Measurements from ENCODE around the gene ATXN7L1. TPM values are rescaled to one million over a fixed set of nuclear protein-coding genes. Genes with fewer than 3 reads are reported as not detected.
A peak's percentile ranks its signal among the peaks of the same experiment; 100 is the strongest.

ATXN7L1 gene
- total and polyA plus RNA-seq, 8 donors: 2.3 to 9.3 (median 5.0) TPM

- Histone ChIP-seq H3K4me1 (no peaks in the 10 kb centered on the region), H3K27me3 (no peaks in the 10 kb centered on the region), H3K36me3 (no peaks in the 10 kb centered on the region), H3K27ac (no peak overlapping the region), H3K4me3 (no peak overlapping the region), H3K9me3 (no peaks in the 10 kb centered on the region)
- no peak for TF ChIP-seq CTCF (IDR thresholded peaks at IDR 0.05)
- FAIRE-seq (no peak), ATAC-seq (no peak), DNase-seq (no peak)
- intact Hi-C loops (cut with DNase I): no loop called here
- 76 to 77% methylated on average over 6 of the region's 6 CpGs for WGBS, 2 donors
Measured at GRCh38 chr7:105811189-105811847, 65.1 kb downstream of the ATXN7L1 start.

GRCh38 chr7:105810556-105810955 is 65.8 kb downstream of the ATXN7L1 start:
- Histone ChIP-seq H3K27ac (no peak overlapping the region), H3K27me3 (no peaks in the 10 kb centered on the region), H3K4me3 (no peak overlapping the region), H3K4me1 (no peaks in the 10 kb centered on the region), H3K36me3 (no peaks in the 10 kb centered on the region), H3K9me3 (no peaks in the 10 kb centered on the region)
- DNase-seq (no peak), ATAC-seq (no peak), FAIRE-seq (no peak)
- TF ChIP-seq CTCF (IDR thresholded peaks at IDR 0.05): no peak
- intact Hi-C loops (cut with DNase I): no loop called here
- 97 to 98% methylated on average over 8 of the region's 8 CpGs for WGBS, 2 donors

DNA sequence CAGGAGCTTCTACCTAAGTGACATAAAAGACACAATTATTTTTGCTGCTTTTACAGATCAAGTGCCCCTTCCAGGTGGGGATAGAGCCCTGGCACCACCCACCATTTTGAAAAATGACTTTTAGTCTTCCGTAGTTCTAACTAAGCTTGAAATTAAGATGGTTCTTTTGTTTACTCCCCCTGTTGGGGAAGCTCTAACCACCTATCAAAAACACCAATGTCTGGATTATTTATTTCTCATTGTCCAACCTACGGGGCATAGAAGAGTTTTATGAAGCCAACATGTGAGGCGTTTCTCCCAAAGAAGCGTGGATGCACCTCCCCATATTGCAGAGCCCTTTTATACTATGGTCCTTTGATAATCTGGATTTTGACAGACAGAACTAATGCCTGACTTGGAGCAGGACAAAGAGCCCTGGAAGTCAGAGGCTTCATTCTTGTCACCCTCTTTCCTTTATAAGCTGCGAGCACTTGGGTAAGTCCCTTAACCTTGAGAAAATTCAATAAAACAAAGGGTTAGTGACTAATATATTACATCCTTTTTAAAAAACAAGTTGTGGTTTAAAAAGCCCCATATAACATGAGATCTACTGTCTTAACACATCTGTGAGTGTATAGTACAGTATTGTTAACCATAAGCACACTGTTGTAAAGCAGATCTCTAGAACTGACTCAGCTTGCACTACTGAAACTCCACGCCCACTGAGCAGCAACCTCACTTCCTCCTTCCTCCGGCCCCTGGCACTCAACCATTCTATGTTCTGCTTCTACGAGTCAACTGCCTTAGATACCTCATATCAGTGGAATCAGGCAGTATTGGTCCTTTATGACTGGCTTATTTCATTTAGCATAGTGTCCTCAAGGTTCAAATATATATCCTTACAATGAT is 67.5 kb downstream of the ATXN7L1 start:
- ATAC-seq (peak in 3 of 4 donors; percentile 49 to 67 (median 63)), FAIRE-seq (no peak), DNase-seq (no peak)
- intact Hi-C loops (cut with DNase I): no loop called here
- Histone ChIP-seq H3K27ac (no peak overlapping the region), H3K36me3 (no peaks in the 10 kb centered on the region), H3K27me3 (no peaks in the 10 kb centered on the region), H3K9me3 (no peaks in the 10 kb centered on the region), H3K4me1 (no peaks in the 10 kb centered on the region), H3K4me3 (no peak overlapping the region)
- no peak for TF ChIP-seq CTCF (IDR thresholded peaks at IDR 0.05)
- WGBS, 2 donors: 89 to 93% methylated on average over 8 of the region's 8 CpGs

GRCh38 chr7:105808209-105808608 is 68.2 kb downstream of the ATXN7L1 start:
- Histone ChIP-seq H3K27ac (no peak overlapping the region), H3K36me3 (no peaks in the 10 kb centered on the region), H3K4me3 (no peak overlapping the region), H3K9me3 (no peaks in the 10 kb centered on the region), H3K27me3 (no peaks in the 10 kb centered on the region), H3K4me1 (no peaks in the 10 kb centered on the region)
- ATAC-seq: no peak
- DNase-seq: no peak
- no peak for FAIRE-seq
- TF ChIP-seq CTCF (IDR thresholded peaks at IDR 0.05): no peak
- intact Hi-C loops (cut with DNase I): no loop called here
- WGBS, 2 donors: 96 to 98% methylated on average over 1 of the region's 1 CpG

GRCh38 chr7:105807448-105807762 is 69.0 kb downstream of the ATXN7L1 start:
- ATAC-seq (no peak), FAIRE-seq (no peak), DNase-seq (no peak)
- H3K4me1 ChIP-seq: no peaks in the 10 kb centered on the region
- 96 to 97% methylated on average over 4 of the region's 4 CpGs for WGBS, 2 donors
- intact Hi-C loops (cut with DNase I): no loop called here
- H3K4me3 ChIP-seq: no peak overlapping the region
- H3K9me3 ChIP-seq: no peaks in the 10 kb centered on the region
- no peak for TF ChIP-seq CTCF (IDR thresholded peaks at IDR 0.05)
- H3K27me3 ChIP-seq: no peaks in the 10 kb centered on the region
- no peak overlapping the region for H3K27ac ChIP-seq
- H3K36me3 ChIP-seq: no peaks in the 10 kb centered on the region
